GM04504 (cell line): ENCODE data around the gene HRH3.

Experiments used
- DNase-seq: peaks from one replicate; pipeline ENCODE4 v3.0.0-alpha.2; 2012; ENCODE audit warnings: low read depth

The HRH3 gene

DNA sequence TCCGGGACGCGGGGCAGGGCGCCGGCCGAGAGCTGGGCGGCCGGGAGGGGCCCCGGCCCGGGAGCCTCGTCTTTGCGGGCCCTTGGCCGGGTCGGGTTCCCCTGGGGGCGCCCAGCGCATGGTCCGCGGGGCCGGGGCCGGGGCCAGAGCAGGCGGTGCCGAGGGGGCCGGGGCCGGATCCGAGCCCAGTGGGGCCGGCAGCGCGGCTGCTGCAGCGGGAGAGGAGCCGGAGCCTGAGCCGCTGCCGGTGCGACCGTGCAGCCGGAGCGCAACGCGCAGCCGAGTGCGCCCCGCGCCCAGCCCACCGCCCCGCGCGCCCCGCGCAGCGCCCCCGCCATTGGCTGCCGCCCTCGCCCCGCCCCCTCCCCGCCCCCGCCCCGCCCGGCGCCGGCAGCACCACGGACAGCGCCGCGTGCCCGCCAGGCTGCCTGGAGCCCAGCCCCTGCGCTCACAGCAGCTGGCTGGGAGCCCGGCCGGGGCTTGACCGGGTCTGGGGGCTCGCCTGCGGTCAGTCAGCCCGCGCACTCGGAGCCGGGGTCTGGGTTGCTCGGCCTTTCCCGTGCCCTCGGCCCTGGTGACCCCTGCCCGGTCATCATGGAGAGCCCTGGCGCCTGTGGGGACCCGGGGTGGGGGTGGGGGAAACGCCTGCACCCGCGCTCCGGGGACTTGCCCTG lies at the start of gene HRH3:
Gene HRH3 (minus strand): TSS at position 287 of the 674 bp plus-strand sequence. CDS start 308 bp downstream, outside the sequence.
- no peak for DNase-seq

DNA sequence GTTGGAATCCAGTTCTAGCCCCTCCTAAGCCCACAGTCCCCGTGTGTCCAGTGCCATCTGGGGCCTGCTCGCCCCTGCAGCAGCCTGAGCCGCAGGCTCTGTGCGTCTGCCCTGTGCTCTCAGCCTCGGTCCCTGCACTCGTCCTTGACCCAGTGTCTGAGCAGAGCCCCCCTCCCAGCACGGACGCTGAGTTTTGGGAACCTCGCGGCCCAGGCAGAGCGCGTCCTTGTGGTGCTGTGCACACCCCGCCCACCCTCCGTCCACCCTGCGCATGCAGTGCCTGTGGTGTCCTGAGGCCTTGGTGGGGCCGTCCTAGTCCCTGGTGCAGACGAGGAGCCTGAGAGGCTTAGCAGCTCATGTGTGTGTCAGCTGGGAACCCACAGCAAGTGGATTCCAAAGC lies 49.8 kb upstream of the HRH3 start:
- no peak for DNase-seq

DNA sequence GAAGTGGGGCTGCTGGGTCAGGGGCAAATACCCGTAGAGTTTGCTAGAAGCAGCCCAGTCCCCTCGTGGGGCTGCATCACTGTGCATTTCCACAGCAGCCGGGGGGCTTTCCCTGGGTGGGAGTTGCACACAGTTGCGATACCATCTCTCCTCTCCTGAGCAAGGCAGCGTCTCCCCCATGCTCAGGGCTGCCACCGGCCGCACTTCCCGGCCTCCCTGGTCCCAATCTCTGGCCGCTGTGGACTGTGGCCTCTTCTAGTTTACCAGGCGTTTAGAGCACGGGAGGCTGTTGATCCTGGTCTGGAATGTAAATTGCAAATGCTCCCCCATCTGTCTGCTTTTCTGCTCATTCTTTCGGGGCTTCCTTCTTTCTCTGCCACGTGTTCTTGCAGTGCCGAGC lies 49.3 kb upstream of the HRH3 start:
- no peak for DNase-seq

DNA sequence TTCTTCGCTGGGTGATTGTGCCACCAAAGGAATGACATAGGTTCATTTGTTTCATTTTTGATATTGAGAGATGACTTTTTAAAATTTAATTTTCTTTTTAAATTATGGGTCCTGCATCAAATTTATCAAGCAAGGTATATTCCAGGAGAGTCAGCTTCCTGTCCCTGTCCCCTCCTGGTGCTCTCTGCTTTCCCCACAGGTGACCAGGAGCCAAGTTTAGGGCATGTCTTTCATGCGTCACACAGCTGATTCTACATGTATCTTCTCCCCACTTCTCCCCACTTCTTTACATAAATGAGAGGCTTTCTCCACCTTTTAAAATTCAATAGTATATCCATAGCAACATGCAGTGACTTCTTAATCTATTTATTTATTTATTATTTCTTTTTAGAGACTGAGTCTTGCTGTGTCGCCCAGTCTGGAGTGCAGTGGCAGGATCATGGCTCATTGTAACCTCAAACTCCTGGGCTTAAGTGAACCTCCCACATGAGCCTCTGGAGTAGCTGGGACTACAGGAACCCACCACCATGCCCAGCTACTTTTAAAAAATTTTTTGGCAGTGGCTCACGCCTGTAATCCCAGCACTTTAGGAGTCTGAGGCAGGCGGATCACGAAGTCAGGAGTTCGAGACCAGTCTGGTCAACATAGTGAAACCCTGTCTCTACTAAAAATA lies 48.3 kb upstream of the HRH3 start:
- DNase-seq = no peak

DNA sequence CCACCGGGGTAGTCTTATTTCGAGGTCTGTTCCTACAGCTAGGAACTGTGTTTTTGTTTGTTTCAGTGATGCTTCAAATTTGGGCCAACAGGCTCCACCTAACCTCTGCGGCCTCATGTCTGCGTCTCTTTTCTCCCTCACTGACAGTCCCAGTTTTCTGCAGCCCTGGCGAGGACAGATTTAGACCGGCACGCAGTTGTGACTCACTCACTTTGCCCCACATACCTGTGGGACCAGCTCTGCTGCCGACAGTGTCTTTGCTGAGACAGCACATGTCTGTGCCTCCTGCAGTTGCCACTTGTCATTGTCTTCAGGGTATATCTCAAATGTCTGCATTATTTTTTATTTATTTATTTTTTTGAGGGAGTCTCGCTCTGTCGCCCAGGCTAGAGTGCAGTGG lies 47.5 kb upstream of the HRH3 start:
- DNase-seq = no peak

DNA sequence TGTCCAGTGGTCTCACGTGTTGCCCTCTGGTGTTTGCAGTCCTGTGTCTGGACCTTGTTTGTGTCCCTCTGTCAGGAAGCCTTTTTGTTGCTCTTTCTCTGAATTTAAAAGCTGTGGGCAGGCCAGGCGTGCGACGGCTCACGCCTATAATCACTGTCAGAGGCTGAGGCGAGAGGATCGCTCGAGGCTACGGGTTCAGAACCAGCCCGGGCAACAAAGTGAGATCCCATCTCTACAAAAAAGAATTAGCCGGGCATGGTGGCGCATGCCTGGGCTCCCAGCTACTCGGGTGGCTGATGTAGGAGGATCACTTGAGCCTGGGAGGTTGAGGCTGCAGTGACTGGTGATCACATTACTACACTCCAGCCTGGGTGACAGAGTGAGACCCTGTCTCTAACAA lies 46.8 kb upstream of the HRH3 start:
- no peak for DNase-seq

DNA sequence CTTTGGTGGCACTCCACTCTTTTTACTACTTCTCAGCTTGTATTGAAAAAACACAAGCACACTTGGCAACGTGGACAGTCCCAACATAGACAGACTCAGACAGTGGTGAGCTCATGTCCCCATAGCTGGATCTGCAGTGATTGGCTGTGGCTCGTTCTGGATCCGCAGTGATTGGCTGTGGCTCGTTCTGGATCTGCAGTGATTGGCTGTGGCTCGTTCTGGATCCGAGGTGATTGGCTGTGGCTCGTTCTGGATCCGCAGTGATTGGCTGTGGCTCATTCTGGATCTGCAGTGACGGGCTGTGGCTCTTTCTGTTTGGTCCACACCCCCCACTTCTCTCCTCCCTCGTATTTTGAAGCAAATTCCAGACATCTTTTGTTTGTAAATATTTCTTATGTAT lies 46.3 kb upstream of the HRH3 start:
- DNase-seq = no peak

DNA sequence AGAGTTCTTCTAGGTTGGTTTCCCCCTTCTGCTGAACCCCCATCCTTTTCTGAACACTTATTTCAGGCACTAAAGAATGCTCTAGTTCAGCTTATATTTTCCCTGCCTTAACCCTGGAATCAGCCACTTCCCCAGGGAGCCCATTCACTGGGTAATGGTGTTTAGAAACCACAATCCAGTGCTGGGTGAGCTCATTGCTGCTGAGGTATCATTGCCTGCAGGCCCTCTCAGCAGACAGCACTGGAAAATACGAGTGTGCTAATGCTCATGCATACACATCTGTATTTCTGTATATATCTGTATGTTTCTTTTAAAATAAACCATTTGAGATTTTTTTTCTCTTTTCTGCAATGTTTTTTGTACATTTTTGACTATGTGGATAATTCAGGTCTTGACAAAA lies 45.3 kb upstream of the HRH3 start:
- no peak for DNase-seq

DNA sequence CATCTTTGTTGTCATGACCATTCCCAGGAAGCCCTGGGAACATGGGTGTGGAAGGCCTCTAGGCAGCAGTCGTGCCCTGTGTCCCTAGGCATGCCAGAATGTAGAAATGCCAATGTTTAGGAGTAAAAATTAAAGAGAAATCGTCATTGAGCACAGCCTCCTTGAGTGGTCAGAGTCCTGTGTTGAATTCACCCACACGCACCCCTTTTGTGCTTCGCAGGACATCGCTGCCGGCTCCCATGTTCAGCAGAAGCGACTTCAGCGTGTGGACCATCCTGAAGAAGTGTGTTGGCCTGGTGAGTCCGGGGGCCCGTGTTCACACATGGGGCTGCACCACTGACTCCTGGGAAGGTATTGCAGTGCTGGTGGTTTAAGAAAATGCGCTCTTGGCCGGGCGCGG lies 43.3 kb upstream of the HRH3 start:
- DNase-seq = no peak

DNA sequence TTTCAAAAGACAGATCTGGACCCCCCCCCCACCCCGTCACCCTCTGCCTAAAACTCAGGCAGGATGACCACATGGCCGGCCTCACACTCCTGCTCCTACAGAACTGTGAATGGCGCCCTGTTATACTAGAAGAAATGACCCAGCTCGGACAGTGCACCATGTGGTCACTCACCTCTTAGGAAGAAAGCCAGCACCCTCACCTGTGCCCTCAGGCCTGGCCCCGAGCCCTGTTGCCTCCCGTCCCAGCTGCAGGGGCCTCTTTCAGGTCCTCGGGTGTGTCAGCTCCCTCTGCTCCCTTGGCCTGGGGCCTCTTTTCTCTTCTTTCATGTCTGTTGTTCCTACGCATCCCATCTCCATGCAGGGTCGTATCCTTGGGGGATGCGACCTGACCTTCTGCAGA lies 42.0 kb upstream of the HRH3 start:
- no peak for DNase-seq

DNA sequence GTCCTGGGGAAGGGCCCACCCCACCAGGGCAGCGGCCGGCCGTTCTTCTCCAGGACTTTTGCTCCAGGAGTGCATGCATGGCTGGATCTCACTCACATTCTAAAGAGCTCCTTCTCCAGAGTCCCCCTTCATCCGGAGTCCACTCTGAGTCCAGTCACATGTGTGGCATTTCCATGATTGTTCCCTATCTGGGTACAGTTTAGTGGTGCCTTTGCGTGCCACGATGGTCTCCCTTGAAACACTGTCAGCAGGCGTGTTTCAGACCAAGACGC lies 39.2 kb upstream of the HRH3 start:
- DNase-seq = no peak

DNA sequence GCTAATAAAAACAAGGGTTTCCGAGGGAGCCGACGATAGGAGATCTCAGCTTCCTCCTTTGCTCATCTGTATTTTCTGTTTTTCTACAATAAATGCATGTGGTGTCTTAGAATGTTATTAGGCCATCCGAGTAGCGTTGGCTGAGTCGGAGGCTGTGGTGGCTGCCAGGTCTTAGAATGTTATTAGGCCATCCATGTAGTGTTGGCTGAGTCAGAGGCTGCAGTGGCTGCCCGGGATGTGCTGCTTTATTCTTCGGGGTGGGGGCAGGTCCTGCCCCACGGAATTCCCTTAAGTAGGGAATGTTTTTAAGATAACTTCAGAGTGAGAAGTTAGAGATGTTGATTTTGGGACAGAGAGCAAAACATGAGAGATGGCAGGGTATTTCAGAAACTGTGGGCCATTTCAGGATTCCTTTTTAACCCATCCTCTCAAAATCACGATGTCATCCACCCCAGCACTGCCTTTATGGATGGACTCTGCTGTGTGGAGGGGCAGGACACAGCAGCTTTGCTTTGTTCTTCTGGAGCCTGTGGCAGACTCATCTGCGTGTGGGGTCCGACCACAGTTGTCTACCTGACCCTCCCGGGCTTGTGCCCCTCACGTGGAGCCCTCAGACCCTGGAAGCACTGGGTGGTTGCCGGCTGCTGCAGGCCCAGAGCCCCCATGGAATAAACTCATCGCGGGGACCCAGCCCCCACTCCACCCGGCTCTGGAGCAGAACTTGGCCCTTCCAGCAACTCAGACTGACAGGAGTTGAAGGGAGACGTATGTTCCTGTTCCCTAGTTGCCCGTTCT lies 38.6 kb upstream of the HRH3 start:
- DNase-seq = peak; percentile 58

DNA sequence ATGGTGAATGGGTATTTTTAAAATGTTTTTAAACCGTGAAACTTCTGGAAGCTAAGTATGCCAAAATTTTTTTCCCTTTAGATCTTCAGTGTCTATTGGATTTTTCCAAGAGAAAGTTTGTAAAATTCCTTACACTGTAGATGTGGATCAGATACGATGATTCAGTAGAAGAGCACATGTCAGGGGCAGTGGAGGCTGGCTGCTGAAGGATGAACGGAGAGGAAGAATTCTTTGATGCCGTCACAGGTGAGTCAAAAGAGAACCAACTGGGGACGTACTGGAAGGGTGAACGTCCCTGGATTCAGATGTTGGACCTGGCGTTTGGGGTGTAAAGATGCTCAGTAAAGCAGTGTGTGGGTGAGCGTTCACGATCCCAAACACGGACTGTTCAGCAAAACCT lies 35.9 kb upstream of the HRH3 start:
- no peak for DNase-seq

DNA sequence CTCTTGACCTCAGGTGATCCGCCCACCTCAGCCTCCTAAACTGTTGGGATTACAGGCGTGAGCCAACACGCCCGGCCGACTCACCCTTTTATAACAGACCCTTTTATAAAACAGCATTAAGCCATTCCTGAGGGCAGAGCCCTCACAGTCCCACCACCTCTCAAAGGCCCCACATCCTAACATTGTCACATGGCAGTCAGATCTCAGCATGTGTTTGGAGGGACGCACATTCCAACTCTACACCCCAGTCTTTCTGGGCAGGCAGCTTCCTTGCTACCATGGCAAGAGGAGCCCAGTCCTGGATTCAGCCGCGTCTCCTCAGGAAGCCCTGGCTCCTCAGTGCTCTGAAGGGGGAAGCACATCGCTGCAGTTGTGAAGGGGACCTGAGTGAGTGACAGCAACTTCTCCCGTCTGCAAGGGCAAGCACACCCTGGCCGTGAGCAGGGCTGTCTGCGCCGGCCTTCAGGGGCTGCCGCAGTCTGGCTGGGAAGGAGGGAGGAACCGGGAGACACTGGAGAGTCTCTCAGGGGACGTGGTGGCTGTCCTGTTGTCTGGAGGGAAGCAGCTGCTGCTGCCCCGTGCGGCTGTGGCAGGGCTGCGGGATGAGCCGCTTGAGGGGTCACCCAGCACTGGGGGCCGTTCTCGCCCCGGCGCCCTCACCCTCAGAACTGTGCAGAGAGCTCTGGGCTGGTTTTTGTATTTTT lies 34.1 kb upstream of the HRH3 start:
- no peak for DNase-seq

DNA sequence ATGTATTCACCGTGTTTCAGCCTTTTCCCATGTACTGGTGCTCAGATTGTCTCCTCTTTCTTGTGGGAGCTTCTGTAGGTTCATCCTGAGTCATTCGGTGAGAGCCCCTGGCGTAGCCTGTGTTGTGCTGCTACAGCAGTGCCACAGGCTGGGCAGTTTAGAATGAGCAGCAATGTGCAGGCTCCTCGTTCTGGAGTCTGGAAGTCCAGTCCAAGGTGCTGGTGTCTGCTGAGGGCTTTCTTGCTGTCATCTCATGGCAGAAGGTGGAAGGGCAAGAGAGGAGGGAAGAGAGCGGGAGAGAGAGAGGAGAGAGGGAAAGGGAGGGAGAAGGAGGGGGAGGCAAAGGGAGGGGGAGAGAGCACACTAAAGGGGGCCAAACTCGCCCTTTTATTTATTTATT lies 33.3 kb upstream of the HRH3 start:
- DNase-seq = no peak

DNA sequence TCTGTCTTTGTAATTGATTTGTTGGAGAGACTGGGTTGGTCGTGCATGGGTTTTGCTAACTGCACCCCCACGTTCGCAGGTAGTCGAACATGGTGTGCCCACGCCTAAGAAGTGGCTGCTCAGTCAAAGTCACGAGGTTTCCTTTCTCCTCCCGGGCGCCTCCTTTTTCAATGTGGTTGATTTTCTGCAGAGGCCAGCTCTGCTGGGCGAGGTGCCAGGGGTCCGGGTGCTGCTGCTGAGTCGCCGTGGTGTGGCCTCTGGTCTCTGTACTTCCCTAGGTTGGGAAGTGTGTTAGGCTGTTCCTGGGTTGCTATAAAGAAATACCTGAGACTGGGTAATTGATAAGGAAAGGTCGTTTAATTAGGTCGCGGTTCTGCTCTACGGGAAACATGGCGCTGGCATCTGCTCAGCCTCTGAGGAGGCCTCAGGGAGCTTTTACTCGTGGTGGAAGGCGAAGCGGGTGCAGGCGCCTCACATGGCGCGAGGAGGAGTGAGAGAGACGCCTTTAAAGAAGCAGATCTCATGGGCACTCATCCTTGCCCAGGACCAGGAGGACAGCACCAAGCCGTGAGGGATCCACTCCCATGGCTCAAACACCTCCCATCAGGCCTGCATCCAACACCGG lies 32.4 kb upstream of the HRH3 start:
- DNase-seq = no peak

DNA sequence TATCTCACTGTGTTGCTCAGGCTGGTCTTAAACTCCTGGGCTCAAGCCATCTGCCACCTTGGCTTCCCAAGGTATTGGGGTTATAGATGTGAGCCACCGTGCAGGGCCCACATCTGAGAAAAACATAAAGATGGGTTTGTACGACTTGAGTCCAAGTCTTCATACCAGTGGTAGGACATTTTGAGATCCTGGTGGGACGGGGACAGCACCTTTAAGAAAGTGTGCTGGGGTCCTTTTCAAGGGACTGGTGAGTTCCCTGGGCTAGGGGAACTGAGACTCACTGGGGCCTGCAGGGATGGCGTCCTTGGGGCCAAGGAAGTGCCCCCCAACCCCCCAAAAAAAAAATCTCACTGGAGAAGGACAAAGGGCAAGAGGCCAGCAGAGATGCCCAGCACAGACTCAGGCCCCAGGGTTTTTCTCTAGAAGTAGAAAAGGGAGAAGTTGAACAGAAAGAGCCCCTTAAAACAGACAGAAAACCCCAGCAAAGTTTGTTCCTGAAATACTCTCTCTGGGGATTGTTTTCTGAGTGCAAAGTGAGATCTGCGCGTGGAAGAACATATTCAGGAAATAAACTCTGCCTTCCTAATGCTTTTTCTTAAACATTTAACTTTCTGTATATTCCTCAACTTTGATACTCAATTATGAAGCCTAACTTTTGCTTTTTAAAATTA lies 28.9 kb upstream of the HRH3 start:
- no peak for DNase-seq

DNA sequence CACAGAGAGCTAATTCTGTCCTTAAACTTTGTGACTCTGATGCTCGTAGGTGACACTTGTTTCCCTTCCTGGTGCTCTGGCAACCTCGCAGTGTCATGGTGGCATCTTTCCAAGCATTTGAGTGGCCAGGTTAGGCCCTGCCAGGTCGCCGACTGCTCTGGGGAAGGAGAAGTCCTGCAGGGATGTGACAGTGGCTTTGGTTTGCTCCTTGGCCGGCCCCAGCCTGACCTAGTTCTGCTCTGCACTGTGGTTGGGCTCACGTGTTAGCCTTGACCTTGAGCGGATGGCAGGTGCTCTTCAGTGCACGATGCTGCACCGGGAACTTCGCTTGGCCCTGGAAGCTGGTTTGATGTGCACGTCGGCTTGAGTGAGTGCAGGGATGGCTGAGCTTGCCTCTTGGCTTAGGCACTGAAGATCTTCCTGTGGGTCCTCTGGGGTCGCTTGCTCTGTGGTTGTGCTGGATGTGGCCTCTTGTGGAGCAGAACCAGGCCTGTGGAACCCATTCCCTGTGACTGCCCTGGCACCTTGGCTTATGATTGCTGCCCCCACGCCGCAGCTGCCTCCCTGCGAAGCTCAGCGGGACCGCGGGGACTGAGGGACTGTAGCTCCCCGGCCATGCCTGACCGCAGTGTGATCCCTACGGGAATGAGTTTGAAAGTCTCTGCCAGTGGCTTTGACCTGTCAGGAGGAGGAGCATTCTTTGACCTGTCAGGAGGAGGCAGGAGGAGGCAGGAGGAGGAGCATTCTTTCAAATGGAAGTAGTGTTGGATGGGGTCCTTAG lies 27.0 kb upstream of the HRH3 start:
- no peak for DNase-seq

DNA sequence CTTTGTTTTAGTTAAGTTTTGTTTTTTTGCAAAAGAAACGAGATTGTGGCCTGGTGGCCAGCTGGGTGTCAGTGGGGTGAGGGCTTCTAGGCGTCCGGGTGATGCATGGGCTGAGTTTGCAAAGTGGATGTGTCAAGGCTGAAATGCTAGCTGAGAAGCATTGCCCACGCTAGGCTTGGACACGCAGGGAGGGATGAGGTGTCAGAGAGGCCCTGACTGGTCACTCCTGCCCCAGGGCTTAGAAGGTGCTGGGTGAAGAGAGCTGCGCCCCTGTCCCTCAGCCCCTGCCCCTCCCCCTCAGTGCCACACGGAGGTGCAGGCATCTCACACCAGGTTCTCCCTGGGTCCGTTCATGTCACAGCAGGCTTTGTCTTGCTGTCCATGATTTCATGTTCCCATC lies 26.4 kb upstream of the HRH3 start:
- no peak for DNase-seq

DNA sequence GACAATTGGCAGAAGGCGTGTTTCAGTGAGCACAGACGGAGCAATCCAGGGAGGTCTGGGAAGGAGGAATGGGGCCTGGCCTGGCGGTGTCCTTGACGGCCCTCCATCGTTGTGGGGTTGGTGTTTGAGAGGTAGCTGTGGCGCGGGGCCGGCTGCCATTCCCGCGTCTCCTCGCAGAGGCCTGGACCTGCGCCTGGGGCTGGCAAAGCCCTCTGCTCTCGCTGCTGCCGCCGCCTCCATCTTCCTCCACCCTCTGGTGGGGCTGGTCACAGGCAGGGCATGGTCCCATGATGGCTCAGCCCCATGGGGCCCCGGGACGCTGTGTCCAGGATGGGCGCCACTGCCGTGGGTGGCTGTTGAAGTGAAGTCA lies 25.8 kb upstream of the HRH3 start:
- DNase-seq = no peak

DNA sequence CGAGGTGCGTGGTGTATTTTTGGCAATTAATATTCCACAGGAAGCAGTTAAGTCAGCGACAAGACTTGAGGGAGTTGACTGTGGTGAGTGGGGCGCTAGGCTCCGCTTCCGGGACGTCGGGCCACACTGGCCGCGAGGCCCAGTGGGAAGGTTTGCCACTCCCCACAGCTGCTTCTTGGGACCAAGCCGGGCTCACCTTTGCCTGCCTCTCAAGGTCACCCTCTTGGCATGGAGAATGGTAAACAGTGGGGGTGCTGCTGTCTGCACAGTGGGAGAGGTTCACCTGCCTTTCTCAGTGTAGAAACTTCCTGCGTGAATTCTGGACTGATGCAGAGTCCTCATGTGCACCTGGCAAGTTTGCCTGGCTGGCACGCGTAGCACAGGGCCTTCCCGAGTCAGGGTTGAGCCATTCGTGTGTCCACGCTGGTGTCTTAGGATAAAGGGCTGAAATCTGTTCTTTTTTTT lies 24.6 kb upstream of the HRH3 start:
- no peak for DNase-seq
